Fibroblast of lung (primary cell): ENCODE measurements around the gene GALR2. TPM values are rescaled to one million over a fixed set of nuclear protein-coding genes. Genes with fewer than 3 reads are reported as not detected.

Experiments used
- DNase-seq, 2 donors: peaks; one replicate each; pipeline versions ENCODE4 v3.0.0 to v3.0.0-alpha.2; 2010; ENCODE audit warnings: low read depth in 2 of 2
- H2AFZ ChIP-seq: 2 replicates; pipeline ENCODE4 v1.5.1; 2012; ENCODE audit warnings: low read length, control low read depth, inconsistent platforms
- H3K27ac ChIP-seq: 2 replicates; pipeline ENCODE4 v1.5.1; 2011; ENCODE audit warnings: low read length, control low read depth; ENCODE audit not compliant: insufficient read depth
- H3K27me3 ChIP-seq: 2 replicates; pipeline ENCODE4 v1.5.1; 2011; ENCODE audit warnings: mild to moderate bottlenecking, low read length; ENCODE audit not compliant: control insufficient read depth, insufficient read depth
- H3K36me3 ChIP-seq: 2 replicates; pipeline ENCODE4 v1.5.1; 2011; ENCODE audit warnings: low read length; ENCODE audit not compliant: control insufficient read depth, insufficient read depth
- H3K4me1 ChIP-seq: 2 replicates; pipeline ENCODE4 v1.5.1; 2011; ENCODE audit warnings: low read length; ENCODE audit not compliant: control insufficient read depth, insufficient read depth; ENCODE audit errors: extremely low read depth
- H3K4me2 ChIP-seq: 2 replicates; pipeline ENCODE4 v1.5.1; 2011; ENCODE audit warnings: low read length, control low read depth; ENCODE audit not compliant: insufficient read depth; ENCODE audit errors: extremely low read depth
- H3K4me3 ChIP-seq, 4 experiments: fragments of 200-600 bp in 1 of 4; sonication (generic) in 1 of 4; replicated peaks in 1 of 4; 2 replicates each; pipeline ENCODE4 v1.5.1; 2011 to 2016; ENCODE audit warnings: low read length in 4 of 4, low read depth in 3 of 4, mild to moderate bottlenecking in 3 of 4, control low read depth in 2 of 4, inconsistent platforms in 1 of 4, mixed read lengths in 1 of 4; ENCODE audit not compliant: insufficient read depth in 1 of 4; ENCODE audit errors: control extremely low read depth in 1 of 4
- H3K79me2 ChIP-seq: 2 replicates; pipeline ENCODE4 v1.5.1; 2012; ENCODE audit warnings: mild to moderate bottlenecking, low read length, inconsistent platforms; ENCODE audit not compliant: control insufficient read depth, insufficient read depth
- H3K9ac ChIP-seq: 2 replicates; pipeline ENCODE4 v1.5.1; 2011; ENCODE audit warnings: mild to moderate bottlenecking, low read length, control low read depth; ENCODE audit not compliant: insufficient read depth
- H3K9me3 ChIP-seq: 2 replicates; pipeline ENCODE4 v1.5.1; 2012; ENCODE audit warnings: low read depth, low read length; ENCODE audit not compliant: control insufficient read depth, insufficient read depth
- H4K20me1 ChIP-seq: 2 replicates; pipeline ENCODE4 v1.5.1; 2011; ENCODE audit warnings: low read length; ENCODE audit not compliant: control insufficient read depth, insufficient read depth; ENCODE audit errors: extremely low read depth
- EZH2 ChIP-seq: IDR thresholded peaks from 2 replicates; pipeline ENCODE4 v1.5.1; 2012; ENCODE audit warnings: low read length, control low read depth, mild to moderate bottlenecking; ENCODE audit errors: missing control alignments
- polyA plus RNA-seq, 2 donors: library from polyadenylated mRNA; depleted of rRNA in 1 of 2; stranded (reverse) in 1 of 2; unstranded in 1 of 2; fragments of >200 nt; gene quantifications; 2 replicates each; pipeline ENCODE4 v1.2.1, GENCODE V29; 2011 to 2012; ENCODE audit warnings: missing spikeins in 1 of 2
- total RNA-seq: library from RNA; depleted of rRNA; stranded (reverse); fragments of >200 nt; gene quantifications from 2 replicates; pipeline ENCODE4 v1.2.1, GENCODE V29; 2014
- TF ChIP-seq, protein P1 (sequence below), 2 donors: IDR thresholded peaks in 1 of 2; conservative IDR thresholded peaks in 1 of 2; 1 replicate in 1 of 2; 2 replicates in 1 of 2; pipeline ENCODE4 v1.5.1; 2011 to 2012; ENCODE audit warnings: low read length in 2 of 2, control low read depth in 1 of 2, inconsistent platforms in 1 of 2, low read depth in 1 of 2, mild to moderate bottlenecking in 1 of 2

Gene GALR2
- total and polyA plus RNA-seq, 2 donors (not counting 1 experiment from before 2014, with no cell fraction given), result not detected

DNA sequence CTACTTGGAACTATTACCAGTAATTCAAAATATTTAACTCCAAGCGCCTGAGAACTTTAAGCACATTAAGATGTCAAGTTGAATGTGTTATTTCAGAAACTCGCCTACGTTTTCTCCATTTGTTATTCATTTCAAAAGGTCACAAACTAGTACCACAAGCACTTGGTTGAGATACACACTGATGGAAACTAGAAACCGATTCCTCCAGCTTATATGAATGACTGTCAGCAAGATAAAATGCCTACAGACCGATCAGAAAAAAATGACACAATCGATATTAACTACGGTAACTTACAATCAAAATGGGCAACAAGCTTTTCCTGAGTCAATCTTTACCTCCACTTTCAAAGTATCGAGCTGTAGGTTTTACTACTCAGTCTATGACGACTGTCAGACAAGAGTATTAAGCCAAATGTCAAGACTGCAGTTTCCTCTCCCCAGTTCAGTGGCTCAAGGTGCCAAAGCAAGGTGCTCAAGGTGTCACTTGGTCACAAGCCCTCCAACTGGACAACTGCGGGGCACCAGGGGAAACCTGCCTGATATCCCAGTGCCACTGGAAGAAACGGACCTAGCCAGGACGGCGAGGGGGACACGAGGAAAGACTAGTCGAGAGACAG, 2.9 kb upstream of the GALR2 start:
- Histone ChIP-seq H3K4me2 (peak overlapping the region; percentile 98), H2AFZ (no peak overlapping the region), H3K9me3 (no peaks in the 10 kb centered on the region), H3K27ac (peak overlapping the region; percentile 68), H3K79me2 (peaks cover 33% of the 10 kb centered on the region), H3K27me3 (peaks cover 29% of the 10 kb centered on the region), H3K4me3 (peak overlapping the region; percentile 61 to 95 (median 72)), H4K20me1 (no peaks in the 10 kb centered on the region), H3K9ac (peak overlapping the region; percentile 55), H3K4me1 (no peaks in the 10 kb centered on the region), H3K36me3 (peaks cover 2% of the 10 kb centered on the region)
- no peak for DNase-seq
- TF ChIP-seq, protein P1, sequence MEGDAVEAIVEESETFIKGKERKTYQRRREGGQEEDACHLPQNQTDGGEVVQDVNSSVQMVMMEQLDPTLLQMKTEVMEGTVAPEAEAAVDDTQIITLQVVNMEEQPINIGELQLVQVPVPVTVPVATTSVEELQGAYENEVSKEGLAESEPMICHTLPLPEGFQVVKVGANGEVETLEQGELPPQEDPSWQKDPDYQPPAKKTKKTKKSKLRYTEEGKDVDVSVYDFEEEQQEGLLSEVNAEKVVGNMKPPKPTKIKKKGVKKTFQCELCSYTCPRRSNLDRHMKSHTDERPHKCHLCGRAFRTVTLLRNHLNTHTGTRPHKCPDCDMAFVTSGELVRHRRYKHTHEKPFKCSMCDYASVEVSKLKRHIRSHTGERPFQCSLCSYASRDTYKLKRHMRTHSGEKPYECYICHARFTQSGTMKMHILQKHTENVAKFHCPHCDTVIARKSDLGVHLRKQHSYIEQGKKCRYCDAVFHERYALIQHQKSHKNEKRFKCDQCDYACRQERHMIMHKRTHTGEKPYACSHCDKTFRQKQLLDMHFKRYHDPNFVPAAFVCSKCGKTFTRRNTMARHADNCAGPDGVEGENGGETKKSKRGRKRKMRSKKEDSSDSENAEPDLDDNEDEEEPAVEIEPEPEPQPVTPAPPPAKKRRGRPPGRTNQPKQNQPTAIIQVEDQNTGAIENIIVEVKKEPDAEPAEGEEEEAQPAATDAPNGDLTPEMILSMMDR (conservative IDR thresholded peaks at IDR 0.05 in 1 of 2, IDR thresholded peaks at IDR 0.05 in 1 of 2; ENCODE audit: low read depth in 1 of 2, low read length in 2 of 2), result no peak
- no peak for TF ChIP-seq EZH2

DNA sequence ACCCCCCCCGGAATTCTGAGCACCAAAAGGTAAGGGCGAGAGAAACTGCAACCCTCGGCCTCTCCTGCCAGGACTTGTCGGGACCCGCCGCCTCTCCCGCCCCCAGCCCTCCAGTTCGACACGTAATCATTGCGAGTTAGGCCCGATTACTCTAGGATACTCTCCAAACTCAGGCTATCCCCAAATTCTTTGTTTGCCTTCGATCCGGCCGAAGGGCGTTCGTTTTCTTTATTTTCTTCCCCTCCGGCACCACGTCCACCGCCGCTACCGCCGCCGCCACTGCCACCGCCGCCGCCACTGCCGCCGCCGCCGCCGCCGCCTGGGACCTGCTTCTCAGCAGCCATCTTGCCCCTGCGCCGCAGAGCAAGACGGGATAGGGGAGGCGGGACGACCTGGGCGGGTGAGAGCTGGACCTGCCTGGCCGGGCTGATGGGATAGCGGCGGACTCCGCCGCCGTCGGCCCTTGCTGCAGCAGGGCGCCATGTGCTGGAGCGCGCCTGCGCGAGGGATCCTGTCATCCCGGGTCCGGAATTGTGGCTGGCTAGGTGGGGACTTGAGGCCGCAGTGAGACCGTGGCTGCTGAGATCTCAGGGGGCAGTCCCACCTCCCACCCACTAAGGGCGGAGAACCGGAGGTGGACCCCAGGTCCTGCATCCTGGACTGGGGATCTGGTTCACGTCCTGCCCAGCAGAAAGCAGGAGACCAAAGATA, 2.3 kb upstream of the GALR2 start, which contains the start of gene SRP68:
SRP68 (minus strand) TSS at position 370 of the 711 bp plus-strand sequence; CDS start at position 344, 26 bp downstream.
- Histone ChIP-seq H4K20me1 (no peaks in the 10 kb centered on the region), H3K27ac (peak within 1 kb of the TSS; percentile 68), H3K9ac (peak within 1 kb of the TSS; percentile 55), H3K4me3 (peak within 1 kb of the TSS; percentile 61 to 95 (median 72)), H2AFZ (peak within 1 kb of the TSS; percentile 99), H3K27me3 (peaks cover 35% of the 10 kb centered on the region), H3K4me1 (no peaks in the 10 kb centered on the region), H3K79me2 (peaks cover 33% of the 10 kb centered on the region), H3K9me3 (no peaks in the 10 kb centered on the region), H3K4me2 (peak within 1 kb of the TSS; percentile 99), H3K36me3 (peaks cover 2% of the 10 kb centered on the region)
- DNase-seq, result peak; percentile 90 to 93
- TF ChIP-seq, protein P1 (conservative IDR thresholded peaks at IDR 0.05 in 1 of 2, IDR thresholded peaks at IDR 0.05 in 1 of 2; ENCODE audit: low read depth in 1 of 2, low read length in 2 of 2), result no peak
- TF ChIP-seq EZH2, result no peak

DNA sequence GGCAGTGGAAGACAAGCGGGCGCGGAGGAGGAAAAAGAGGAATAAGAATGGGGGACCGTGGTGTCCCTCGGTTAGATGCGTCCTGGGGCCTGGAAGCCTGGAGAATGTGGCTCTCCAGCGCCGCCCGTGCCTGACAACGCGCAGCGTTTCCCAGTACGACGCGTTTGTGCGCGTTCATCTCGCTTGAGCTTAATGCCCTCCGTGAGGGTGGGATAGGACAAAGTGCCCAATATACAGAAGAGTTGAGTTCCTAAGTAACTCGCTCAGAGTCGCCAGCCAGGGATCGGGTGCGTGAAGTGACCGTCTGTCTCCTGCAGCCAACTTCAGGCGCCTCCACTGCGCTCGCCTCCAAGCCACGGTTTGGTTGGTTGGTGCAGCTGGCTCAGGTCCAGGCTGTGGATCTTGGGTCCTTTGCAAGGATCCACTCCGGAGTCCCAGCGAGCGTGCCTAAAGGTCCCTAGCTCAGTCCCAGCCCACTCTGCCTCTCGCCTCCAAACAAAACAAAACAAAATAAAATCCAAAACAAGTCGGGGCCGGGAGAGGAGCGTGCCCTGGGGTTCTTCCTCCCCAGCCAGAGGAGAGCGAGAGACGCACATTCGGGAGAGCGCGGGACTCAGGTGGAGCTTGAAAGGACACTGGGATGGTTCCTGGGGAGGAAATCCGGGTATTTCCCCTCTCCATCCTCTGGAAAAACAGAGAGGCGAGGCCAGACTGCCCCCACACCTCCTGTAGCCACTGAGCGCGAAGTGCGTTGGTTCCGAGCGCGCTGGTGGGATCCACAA, 974 bp downstream of the GALR2 start:
- TF ChIP-seq EZH2, result peak; percentile 68
- TF ChIP-seq, protein P1 (conservative IDR thresholded peaks at IDR 0.05 in 1 of 2, IDR thresholded peaks at IDR 0.05 in 1 of 2; ENCODE audit: low read depth in 1 of 2, low read length in 2 of 2), result peak in 1 of 2 donors; percentile 4
- no peaks in the 10 kb centered on the region for H3K36me3 ChIP-seq
- H3K27me3 ChIP-seq, result peaks cover 65% of the 10 kb centered on the region
- H3K9me3 ChIP-seq, result no peaks in the 10 kb centered on the region
- DNase-seq, result no peak
- H2AFZ ChIP-seq, result no peak overlapping the region
- no peak overlapping the region for H3K4me2 ChIP-seq
- H3K79me2 ChIP-seq, result peaks cover 20% of the 10 kb centered on the region
- H4K20me1 ChIP-seq, result no peaks in the 10 kb centered on the region
- no peak overlapping the region for H3K4me3 ChIP-seq
- no peak overlapping the region for H3K27ac ChIP-seq
- no peak overlapping the region for H3K9ac ChIP-seq
- H3K4me1 ChIP-seq, result no peaks in the 10 kb centered on the region
